Measurements from ENCODE around the gene CCDC169. TPM values are rescaled to one million over a fixed set of nuclear protein-coding genes. Genes with fewer than 3 reads are reported as not detected.

CCDC169 gene
- total RNA-seq, 1 experiment from 2014 or later = 2.0 TPM

GRCh38 chr13:36244990-36245389, 52.6 kb downstream of the CCDC169 start:
- no peak for DNase-seq (ENCODE audit: low read depth)

- DNase-seq (ENCODE audit: low read depth) = no peak
Observed at GRCh38 chr13:36244073-36244472, 53.5 kb downstream of the CCDC169 start.

- no peak for DNase-seq (ENCODE audit: low read depth)
Observed at GRCh38 chr13:36242761-36243160, 54.9 kb downstream of the CCDC169 start.

- no peak for DNase-seq (ENCODE audit: low read depth)
Observed at GRCh38 chr13:36231236-36231635, 66.4 kb downstream of the CCDC169 start.

- no peak for DNase-seq (ENCODE audit: low read depth)
Observed at GRCh38 chr13:36224730-36225129, 72.9 kb downstream of the CCDC169 start.

GRCh38 chr13:36219883-36220282, 77.7 kb downstream of the CCDC169 start:
- no peak for DNase-seq (ENCODE audit: low read depth)

GRCh38 chr13:36217456-36217855, 80.2 kb downstream of the CCDC169 start:
- DNase-seq (ENCODE audit: low read depth) = no peak

- DNase-seq (ENCODE audit: low read depth) = no peak
Observed at GRCh38 chr13:36214163-36214921, 83.3 kb downstream of the CCDC169 start, which contains the start of gene SOHLH2. SOHLH2 (minus strand) TSS chr13:36214556; CDS start chr13:36214526, 30 bp downstream.

- DNase-seq (ENCODE audit: low read depth) = no peak
Observed at GRCh38 chr13:36212789-36213188, 84.8 kb downstream of the CCDC169 start.

GRCh38 chr13:36211567-36211966, 86.0 kb downstream of the CCDC169 start:
- DNase-seq (ENCODE audit: low read depth) = no peak

GRCh38 chr13:36210738-36211137, 86.9 kb downstream of the CCDC169 start:
- DNase-seq (ENCODE audit: low read depth) = no peak

- DNase-seq (ENCODE audit: low read depth) = no peak
Observed at GRCh38 chr13:36207672-36208071, 89.9 kb downstream of the CCDC169 start.

- DNase-seq (ENCODE audit: low read depth) = peak; percentile 20
Observed at GRCh38 chr13:36193151-36193855, 104.3 kb downstream of the CCDC169 start.

GRCh38 chr13:36192166-36192565, 105.4 kb downstream of the CCDC169 start:
- no peak for DNase-seq (ENCODE audit: low read depth)

GRCh38 chr13:36190771-36191170, 106.8 kb downstream of the CCDC169 start:
- DNase-seq (ENCODE audit: low read depth) = no peak

GRCh38 chr13:36188441-36188840, 109.2 kb downstream of the CCDC169 start:
- DNase-seq (ENCODE audit: low read depth) = no peak

GRCh38 chr13:36183901-36184300, 113.7 kb downstream of the CCDC169 start:
- DNase-seq (ENCODE audit: low read depth) = no peak

Small RNAs within 50 kb of the gene (small RNA-seq; reads per million reads assigned to genes)
- gene RNU6-71P = not detected

Other genes with a start within 250 kb of the CCDC169 start
- 4.7 and 5.2 TPM in 2 replicates for gene DCLK1, start 166.4 kb downstream of the CCDC169 start, total RNA-seq (2014; rRNA removed; shearing (Covaris generic))
- gene SOHLH2, start 83.3 kb downstream of the CCDC169 start, total RNA-seq (2014; rRNA removed; shearing (Covaris generic)) = 0.07 and 0.48 TPM in 2 replicates
- gene SPART, start 48.6 kb upstream of the CCDC169 start, total RNA-seq (2014; rRNA removed; shearing (Covaris generic)) = 52.0 and 72.2 TPM in 2 replicates
- 0.03 and 0.18 TPM in 2 replicates for gene CCNA1, start 134.7 kb upstream of the CCDC169 start, total RNA-seq (2014; rRNA removed; shearing (Covaris generic))

All from HT1080 (cell line).